GM19239 (cell line): ENCODE measurements around the gene DUSP12.
"Not testable (repeated sequence)": the region's sequence is repeated elsewhere in the genome, so short reads cannot be mapped to it uniquely, and the experiment has no call there.

Source experiments
- DNase-seq: peaks from one replicate; pipeline ENCODE4 v3.0.0; 2011; ENCODE audit warnings: low spot score; ENCODE audit not compliant: insufficient read length
- FAIRE-seq: peaks from 2 replicates; lab custom pipeline; 2011; peaks lifted over from hg19 to GRCh38; lab: Jason Lieb, UNC

The DUSP12 gene

GRCh38 chr1:161768461-161768860 is 18.9 kb downstream of the DUSP12 start:
- no peak for DNase-seq
- FAIRE-seq = no peak

- DNase-seq (no peak), FAIRE-seq (no peak)
Observed at GRCh38 chr1:161768986-161769672, 19.5 kb downstream of the DUSP12 start.

- FAIRE-seq, DNase-seq: not testable (repeated sequence)
Observed at GRCh38 chr1:161769673-161770045, 20.1 kb downstream of the DUSP12 start.

GRCh38 chr1:161770250-161770649 is 20.7 kb downstream of the DUSP12 start:
- FAIRE-seq = no peak
- DNase-seq = no peak

GRCh38 chr1:161771161-161771560 is 21.6 kb downstream of the DUSP12 start:
- no peak for DNase-seq
- no peak for FAIRE-seq

- no peak for DNase-seq
Observed at GRCh38 chr1:161771973-161772372, 22.4 kb downstream of the DUSP12 start.

GRCh38 chr1:161772397-161772796 is 22.8 kb downstream of the DUSP12 start:
- DNase-seq (no peak), FAIRE-seq (peak; percentile 67)

More at GRCh38 chr1:161771973-161772372, 22.4 kb downstream of the DUSP12 start:
- peak; percentile 85 for FAIRE-seq

GRCh38 chr1:161773791-161774190 is 24.2 kb downstream of the DUSP12 start:
- FAIRE-seq = no peak

GRCh38 chr1:161777261-161777660 is 27.7 kb downstream of the DUSP12 start:
- DNase-seq = no peak
- peak; percentile 90 for FAIRE-seq

More at GRCh38 chr1:161773791-161774190, 24.2 kb downstream of the DUSP12 start:
- DNase-seq = no peak

GRCh38 chr1:161778522-161778921 is 28.9 kb downstream of the DUSP12 start:
- DNase-seq (no peak), FAIRE-seq (peak; percentile 91)

- peak; percentile 76 for FAIRE-seq
- no peak for DNase-seq
Observed at GRCh38 chr1:161779393-161779792, 29.8 kb downstream of the DUSP12 start.

- FAIRE-seq (peak; percentile 26), DNase-seq (no peak)
Observed at GRCh38 chr1:161781995-161782394, 32.4 kb downstream of the DUSP12 start.

- DNase-seq (no peak), FAIRE-seq (no peak)
Observed at GRCh38 chr1:161782886-161783285, 33.3 kb downstream of the DUSP12 start.

- DNase-seq (no peak), FAIRE-seq (no peak)
Observed at GRCh38 chr1:161784968-161785367, 35.4 kb downstream of the DUSP12 start.

GRCh38 chr1:161787355-161787754 is 37.8 kb downstream of the DUSP12 start:
- DNase-seq = no peak
- no peak for FAIRE-seq

- no peak for DNase-seq
- no peak for FAIRE-seq
Observed at GRCh38 chr1:161790587-161791317, 41.2 kb downstream of the DUSP12 start.

GRCh38 chr1:161791904-161792655 is 42.5 kb downstream of the DUSP12 start:
- DNase-seq (no peak), FAIRE-seq (no peak)

GRCh38 chr1:161792740-161793139 is 43.2 kb downstream of the DUSP12 start:
- DNase-seq = no peak
- peak; percentile 97 for FAIRE-seq

- DNase-seq (no peak), FAIRE-seq (no peak)
Observed at GRCh38 chr1:161799792-161800191, 50.2 kb downstream of the DUSP12 start.

- DNase-seq (no peak), FAIRE-seq (no peak)
Observed at GRCh38 chr1:161801955-161802354, 52.4 kb downstream of the DUSP12 start.

- FAIRE-seq = no peak
- no peak for DNase-seq
Observed at GRCh38 chr1:161803181-161803580, 53.6 kb downstream of the DUSP12 start.
